Thoracic aorta (tissue), 2 donors: ENCODE data around the gene RBBP4. TPM values are rescaled to one million over a fixed set of nuclear protein-coding genes. Genes with fewer than 3 reads are reported as not detected.
"Not testable (repeated sequence)": the region's sequence is repeated elsewhere in the genome, so short reads cannot be mapped to it uniquely, and the experiment has no call there.

Source experiments
- ATAC-seq: fragments of 150-250 bp; one replicate; pipeline ENCODE4 v1.8.0; 2017; ENCODE audit warnings: low read depth; ENCODE audit not compliant: insufficient number of reproducible peaks, low FRiP score
- DNase-seq: peaks from one replicate; pipeline ENCODE4 v3.0.0-alpha.2; 2020; ENCODE audit warnings: low spot score
- H3K27ac ChIP-seq, 2 donors: fragments of 200-600 bp; sonication (generic); 1 replicate in 1 of 2; 2 replicates in 1 of 2; pipeline ENCODE4 v1.5.1; 2016; ENCODE audit warnings: mild to moderate bottlenecking in 2 of 2, moderate library complexity in 2 of 2
- H3K27me3 ChIP-seq: fragments of 200-600 bp; sonication (generic); replicated peaks from 2 replicates; pipeline ENCODE4 v1.6.0; 2016; ENCODE audit warnings: mild to moderate bottlenecking; ENCODE audit not compliant: insufficient read depth
- H3K36me3 ChIP-seq: fragments of 200-600 bp; sonication (generic); one replicate; pipeline ENCODE4 v1.5.1; 2016
- H3K4me1 ChIP-seq, 2 donors: fragments of 200-600 bp; sonication (generic); 1 replicate in 1 of 2; 2 replicates in 1 of 2; pipeline versions ENCODE4 v1.5.1 to v1.6.0; 2016; ENCODE audit warnings: low read depth in 2 of 2, mild to moderate bottlenecking in 1 of 2; ENCODE audit not compliant: control insufficient read depth in 1 of 2
- H3K4me3 ChIP-seq: fragments of 200-600 bp; sonication (generic); 2 replicates; pipeline ENCODE4 v1.5.1; 2016; ENCODE audit warnings: mild to moderate bottlenecking
- H3K9me3 ChIP-seq: fragments of 200-600 bp; sonication (generic); 2 replicates; pipeline ENCODE4 v1.5.1; 2016
- CTCF ChIP-seq: fragments of 200-600 bp; sonication (generic); IDR thresholded peaks from one replicate; pipeline ENCODE4 v1.5.1; 2019; ENCODE audit warnings: antibody characterized with exemption
- total RNA-seq, 2 donors: library from RNA; depleted of rRNA; stranded (reverse); fragments of >200 nt; gene quantifications; one replicate each; pipeline versions ENCODE4 v1.1.0 to v1.2.3, GENCODE V29; 2016

Gene RBBP4
- total RNA-seq, 2 donors from 2014 or later = 66.9 to 80.8 TPM

- no peaks in the 10 kb centered on the region for H3K9me3 ChIP-seq
- H3K27me3 ChIP-seq = no peaks in the 10 kb centered on the region
- ATAC-seq (peak; percentile 44), DNase-seq (peak; percentile 53)
- no peaks in the 10 kb centered on the region for H3K36me3 ChIP-seq
- H3K4me3 ChIP-seq = peak overlapping the region; percentile 86
- no peak for TF ChIP-seq CTCF
- H3K27ac ChIP-seq = peak overlapping the region; percentile 99
- peaks cover 11 to 69% of the 10 kb centered on the region in 2 donors for H3K4me1 ChIP-seq
Measured at GRCh38 chr1:32703479-32704291, 52.7 kb downstream of the RBBP4 start.

- Histone ChIP-seq H3K9me3 (no peaks in the 10 kb centered on the region), H3K36me3 (no peaks in the 10 kb centered on the region), H3K27me3 (no peaks in the 10 kb centered on the region), H3K27ac (peak overlapping the region; percentile 99), H3K4me1 (peaks cover 11 to 56% of the 10 kb centered on the region in 2 donors), H3K4me3 (no peak overlapping the region)
- TF ChIP-seq CTCF = no peak
- ATAC-seq (no peak), DNase-seq (no peak)
Measured at GRCh38 chr1:32705516-32705915, 54.5 kb downstream of the RBBP4 start.

GRCh38 chr1:32706491-32706890 is 55.5 kb downstream of the RBBP4 start:
- H3K4me1 ChIP-seq = peaks cover 11 to 46% of the 10 kb centered on the region in 2 donors

GRCh38 chr1:32709075-32709474 is 58.1 kb downstream of the RBBP4 start:
- Histone ChIP-seq H3K4me1 (peaks cover 11 to 31% of the 10 kb centered on the region in 2 donors), H3K27ac (no peak overlapping the region), H3K27me3 (no peaks in the 10 kb centered on the region), H3K9me3 (no peaks in the 10 kb centered on the region), H3K36me3 (no peaks in the 10 kb centered on the region), H3K4me3 (no peak overlapping the region)
- TF ChIP-seq CTCF = no peak
- no peak for ATAC-seq
- no peak for DNase-seq

More at GRCh38 chr1:32706491-32706890, 55.5 kb downstream of the RBBP4 start:
- DNase-seq (no peak), ATAC-seq (no peak)
- TF ChIP-seq CTCF = no peak
- Histone ChIP-seq H3K27me3 (no peaks in the 10 kb centered on the region), H3K9me3 (no peaks in the 10 kb centered on the region), H3K4me3 (no peak overlapping the region), H3K27ac (peak overlapping the region; percentile 99), H3K36me3 (no peaks in the 10 kb centered on the region)

GRCh38 chr1:32709476-32709875 is 58.5 kb downstream of the RBBP4 start:
- TF ChIP-seq CTCF = no peak
- ATAC-seq (no peak), DNase-seq (no peak)
- Histone ChIP-seq H3K4me1 (peaks cover 8 to 27% of the 10 kb centered on the region in 2 donors), H3K27ac (no peak overlapping the region), H3K9me3 (no peaks in the 10 kb centered on the region), H3K4me3 (no peak overlapping the region), H3K36me3 (no peaks in the 10 kb centered on the region), H3K27me3 (no peaks in the 10 kb centered on the region)

GRCh38 chr1:32711221-32711620 is 60.2 kb downstream of the RBBP4 start:
- not testable (repeated sequence) for H3K36me3 ChIP-seq, H3K27me3 ChIP-seq, H3K9me3 ChIP-seq, H3K27ac ChIP-seq, DNase-seq, ATAC-seq, H3K4me3 ChIP-seq
- peaks cover 0 to 10% of the 10 kb centered on the region in 2 donors for H3K4me1 ChIP-seq
